HG03378 (cell line): Measurements from ENCODE around the gene SBF1.
"Not testable (repeated sequence)": the region's sequence is repeated elsewhere in the genome, so short reads cannot be mapped to it uniquely, and the experiment has no call there.

Source experiments
- ATAC-seq: cut with Tn5 transposase; IDR thresholded peaks from one replicate; pipeline ENCODE4 v1.9.1; 2021; ENCODE audit warnings: mild to moderate bottlenecking, moderate library complexity; ENCODE audit not compliant: unreplicated experiment

Gene SBF1

GRCh38 chr22:50434849-50435248 is 40.0 kb downstream of the SBF1 start:
- ATAC-seq = no peak

GRCh38 chr22:50432877-50433510 is 41.8 kb downstream of the SBF1 start:
- ATAC-seq = not testable (repeated sequence)

- ATAC-seq = no peak
These were observed 42.5 kb downstream of the SBF1 start for GRCh38 chr22:50432131-50432876.

GRCh38 chr22:50425179-50425916 is 49.5 kb downstream of the SBF1 start:
- no peak for ATAC-seq

GRCh38 chr22:50423956-50424355 is 50.9 kb downstream of the SBF1 start:
- no peak for ATAC-seq

- no peak for ATAC-seq
These were observed 51.6 kb downstream of the SBF1 start for GRCh38 chr22:50422961-50423815.

DNA sequence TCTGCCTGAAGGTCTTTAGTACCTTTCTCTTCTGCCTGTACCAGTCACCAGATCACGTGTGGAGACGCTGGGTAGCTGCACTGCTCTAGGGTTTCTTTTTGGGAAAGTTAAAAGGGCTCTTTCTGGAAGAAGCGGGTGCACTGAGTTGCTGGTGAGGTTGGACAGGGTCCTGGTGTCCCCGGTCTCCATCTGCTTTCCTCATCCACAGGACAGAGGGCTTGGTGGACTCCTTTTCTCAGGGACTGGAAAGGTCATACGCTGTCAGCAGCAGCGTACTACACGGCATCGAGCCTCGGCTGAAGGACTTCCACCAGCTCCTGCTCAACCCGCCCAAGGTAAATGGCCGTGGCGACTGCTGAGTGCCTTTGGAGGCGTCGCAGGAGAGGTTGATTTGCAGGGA is 52.8 kb downstream of the SBF1 start:
- ATAC-seq = no peak

- no peak for ATAC-seq
These were observed 54.3 kb downstream of the SBF1 start for GRCh38 chr22:50420581-50420980.

- no peak for ATAC-seq
These were observed 54.8 kb downstream of the SBF1 start for GRCh38 chr22:50420015-50420414.

- ATAC-seq = no peak
These were observed 55.7 kb downstream of the SBF1 start for GRCh38 chr22:50419116-50419515.

GRCh38 chr22:50418624-50419023 is 56.2 kb downstream of the SBF1 start:
- no peak for ATAC-seq

DNA sequence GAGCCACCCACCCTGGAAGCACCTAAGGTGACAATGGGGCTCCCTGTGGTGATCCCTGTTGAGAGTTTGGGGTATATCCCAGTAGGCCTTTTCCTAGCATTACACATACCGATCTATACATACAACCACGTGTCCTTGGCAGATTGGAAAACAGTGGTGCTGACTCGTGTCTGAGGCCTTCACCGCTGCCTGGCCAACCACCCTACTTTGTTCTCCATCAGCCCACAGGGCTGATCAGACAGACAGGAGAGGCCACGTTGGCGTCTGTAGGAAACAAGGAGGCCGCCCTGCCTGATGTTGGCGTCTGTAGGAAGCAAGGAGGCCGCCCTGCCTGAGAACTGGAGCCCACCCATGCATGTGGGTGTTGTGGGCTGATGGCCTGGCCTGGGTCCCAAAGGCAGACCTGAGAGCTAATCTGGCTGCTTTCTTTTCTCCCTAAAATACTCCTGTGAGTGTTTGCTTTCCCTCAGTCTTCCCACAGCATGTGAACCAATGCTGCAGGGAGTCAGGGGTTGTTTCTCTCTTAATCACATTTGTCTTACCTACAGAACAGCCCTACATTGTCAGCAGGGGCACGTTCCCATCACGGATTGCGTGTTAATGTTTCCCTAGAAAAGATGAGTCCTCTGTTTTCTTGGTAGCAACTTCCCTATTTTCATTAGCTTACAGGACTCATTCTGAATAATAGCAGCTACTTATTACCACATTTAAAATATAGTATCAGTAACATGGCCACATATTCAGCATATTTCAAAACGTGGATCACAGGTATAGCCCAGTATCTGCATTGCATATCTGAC is 57.2 kb downstream of the SBF1 start:
- no peak for ATAC-seq

- ATAC-seq = no peak
These were observed 57.8 kb downstream of the SBF1 start for GRCh38 chr22:50416996-50417395.

DNA sequence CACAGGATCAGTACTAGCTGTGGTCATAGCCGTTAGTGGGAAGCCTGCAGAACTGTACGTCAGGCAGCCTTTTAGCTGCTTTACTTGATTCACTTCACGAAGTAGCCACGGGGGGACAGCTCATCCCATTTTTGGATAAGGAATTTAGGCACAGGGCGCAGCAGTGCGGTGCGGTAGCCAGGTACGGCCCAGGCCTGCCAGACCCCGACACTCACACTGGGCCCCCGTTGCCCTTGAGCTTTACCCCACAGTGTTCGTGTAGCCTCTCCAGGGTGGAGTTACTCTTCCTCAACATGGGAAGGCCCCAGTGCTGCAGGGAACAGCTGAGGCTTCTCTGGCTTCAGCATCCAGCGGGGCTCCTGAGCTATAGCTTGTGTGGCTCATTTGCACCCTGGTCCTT is 59.4 kb downstream of the SBF1 start:
- no peak for ATAC-seq

- ATAC-seq = no peak
These were observed 60.2 kb downstream of the SBF1 start for GRCh38 chr22:50414476-50415248.

DNA sequence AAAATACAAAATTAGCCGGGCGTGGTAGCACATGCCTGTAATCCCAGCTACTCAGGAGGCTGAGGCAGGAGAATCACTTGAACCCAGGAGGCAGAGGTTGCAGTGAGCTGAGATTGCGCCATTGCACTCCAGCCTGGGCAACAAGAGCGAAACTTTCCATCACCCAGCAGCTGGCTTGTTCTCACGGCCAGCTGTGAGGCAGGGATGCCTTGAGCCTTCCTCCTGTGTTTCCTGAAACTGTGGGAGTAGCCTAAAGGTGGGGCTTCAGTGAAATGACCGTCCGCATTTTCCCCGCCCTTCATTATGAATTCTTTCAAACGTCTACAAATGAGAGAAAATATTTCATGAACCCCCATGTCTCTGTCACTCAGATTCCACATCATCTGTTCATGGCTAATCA is 65.9 kb downstream of the SBF1 start:
- not testable (repeated sequence) for ATAC-seq

DNA sequence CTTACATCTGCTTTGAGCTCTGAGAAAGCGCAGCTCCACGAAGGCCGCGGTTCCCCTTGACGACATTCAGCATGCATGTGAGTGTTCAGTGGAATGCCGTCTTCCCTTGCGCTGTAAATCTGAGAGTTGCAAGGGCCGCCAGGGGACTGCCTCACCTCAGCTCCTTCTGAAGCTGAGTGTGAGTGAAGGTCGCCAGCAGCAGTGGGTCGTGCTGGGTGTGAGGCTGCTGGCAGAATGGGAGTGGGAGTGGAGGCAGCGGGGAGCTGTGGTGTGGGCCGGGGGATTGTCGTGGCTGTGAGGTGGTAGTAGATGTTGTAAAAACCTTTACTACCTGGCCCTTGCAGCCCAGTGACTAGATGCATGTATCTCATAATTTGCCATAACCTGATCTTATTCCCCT is 66.5 kb downstream of the SBF1 start:
- no peak for ATAC-seq

- ATAC-seq = no peak
These were observed 68.2 kb downstream of the SBF1 start for GRCh38 chr22:50406416-50407170.

DNA sequence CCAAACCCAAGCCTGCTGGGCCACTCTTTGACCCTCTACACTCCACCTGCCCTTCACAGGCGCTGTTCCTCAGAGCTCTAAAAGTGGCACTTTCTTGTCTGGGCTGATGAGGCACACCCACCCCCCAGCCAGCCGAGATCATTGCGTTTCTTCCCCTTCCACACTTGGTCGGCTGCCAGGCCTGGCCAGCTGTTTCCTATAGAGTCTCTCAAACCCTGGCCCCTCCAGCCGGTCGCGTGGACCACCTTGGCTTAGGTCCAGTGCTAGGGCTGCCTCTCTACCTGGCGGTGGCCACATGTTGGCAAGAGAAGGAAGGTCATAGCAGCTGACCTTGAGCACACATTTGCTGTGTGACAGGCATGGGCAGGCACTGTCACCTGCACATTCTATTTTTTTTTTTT is 71.1 kb downstream of the SBF1 start:
- no peak for ATAC-seq
